H1 (cell line): ENCODE measurements around the gene MUC2. TPM values are rescaled to one million over a fixed set of nuclear protein-coding genes. Genes with fewer than 3 reads are reported as not detected.

Experiments used
- CHD1 ChIP-seq: IDR thresholded peaks from 2 replicates; pipeline ENCODE4 v1.6.1; 2012; ENCODE audit warnings: low read depth, low read length, improper control_type of control experiment
- CREB1 ChIP-seq: IDR thresholded peaks from 2 replicates; pipeline ENCODE4 v1.6.1; 2012; ENCODE audit warnings: inconsistent platforms
- JUN ChIP-seq: IDR thresholded peaks from 2 replicates; pipeline ENCODE4 v1.6.1; 2011; ENCODE audit warnings: low read depth, mild to moderate bottlenecking, improper control_type of control experiment, low read length
- KDM4A ChIP-seq: IDR thresholded peaks from one replicate; pipeline ENCODE4 v1.7.1; 2012; ENCODE audit warnings: low read depth, mild to moderate bottlenecking, moderate library complexity, low read length, inconsistent platforms; ENCODE audit not compliant: severe bottlenecking
- RAD21 ChIP-seq, 2 experiments: IDR thresholded peaks in 1 of 2; conservative IDR thresholded peaks in 1 of 2; 2 replicates each; pipeline ENCODE4 v1.6.1; 2011; ENCODE audit warnings: low read depth in 2 of 2, low read length in 2 of 2, improper control_type of control experiment in 1 of 2, inconsistent platforms in 1 of 2, mild to moderate bottlenecking in 1 of 2, moderate library complexity in 1 of 2
- SIN3A ChIP-seq, 2 experiments: IDR thresholded peaks in 1 of 2; conservative IDR thresholded peaks in 1 of 2; 2 replicates each; pipeline ENCODE4 v1.6.1; 2011 to 2012; ENCODE audit warnings: low read length in 2 of 2, improper control_type of control experiment in 1 of 2, low read depth in 1 of 2, mild to moderate bottlenecking in 1 of 2
- SIX5 ChIP-seq: IDR thresholded peaks from 2 replicates; pipeline ENCODE4 v1.6.1; 2011; ENCODE audit warnings: mild to moderate bottlenecking, low read depth, low read length
- SRF ChIP-seq: IDR thresholded peaks from 2 replicates; pipeline ENCODE4 v1.6.1; 2011; ENCODE audit warnings: mild to moderate bottlenecking, low read depth, low read length, moderate library complexity
- ZNF274 ChIP-seq: IDR thresholded peaks from 2 replicates; pipeline ENCODE4 v1.7.0; 2012; ENCODE audit warnings: low read length, borderline replicate concordance; ENCODE audit errors: extremely low read depth
- polyA plus RNA-seq, 7 experiments: library from polyadenylated mRNA; depleted of rRNA in 3 of 7; stranded (reverse) in 5 of 7; unstranded in 2 of 7; fragments of >200 nt in 5 of 7; fragments of 200-250 nt in 2 of 7; gene quantifications; 1 replicate in 5 of 7; 2 replicates in 1 of 7; 4 replicates in 1 of 7; pipeline versions ENCODE4 v1.2.1 to v1.2.3, GENCODE V29; 2011 to 2013; ENCODE audit warnings: missing spikeins in 2 of 7, mixed read lengths in 2 of 7
- total RNA-seq: library from RNA; stranded (reverse); fragmentation: NEBNext Ultra II Directional; extraction: Animal tissue kit (Norgen Biotek cat#: 25700); gene quantifications from 2 replicates; pipeline ENCODE4 v1.2.1, GENCODE V29; 2021
- TF ChIP-seq, protein P1 (sequence below): fragments of 300-600 bp; sonication (generic); IDR thresholded peaks from 2 replicates; pipeline ENCODE4 v1.7.1; 2012; ENCODE audit warnings: low read length, moderate library complexity, mild to moderate bottlenecking, inconsistent platforms; ENCODE audit not compliant: insufficient replicate concordance

The MUC2 gene
- total and polyA plus RNA-seq, 2 of the 8 experiments (the other 6 are each of a cell fraction or from before 2014, with no cell fraction given): not detected

- TF ChIP-seq, protein P1, sequence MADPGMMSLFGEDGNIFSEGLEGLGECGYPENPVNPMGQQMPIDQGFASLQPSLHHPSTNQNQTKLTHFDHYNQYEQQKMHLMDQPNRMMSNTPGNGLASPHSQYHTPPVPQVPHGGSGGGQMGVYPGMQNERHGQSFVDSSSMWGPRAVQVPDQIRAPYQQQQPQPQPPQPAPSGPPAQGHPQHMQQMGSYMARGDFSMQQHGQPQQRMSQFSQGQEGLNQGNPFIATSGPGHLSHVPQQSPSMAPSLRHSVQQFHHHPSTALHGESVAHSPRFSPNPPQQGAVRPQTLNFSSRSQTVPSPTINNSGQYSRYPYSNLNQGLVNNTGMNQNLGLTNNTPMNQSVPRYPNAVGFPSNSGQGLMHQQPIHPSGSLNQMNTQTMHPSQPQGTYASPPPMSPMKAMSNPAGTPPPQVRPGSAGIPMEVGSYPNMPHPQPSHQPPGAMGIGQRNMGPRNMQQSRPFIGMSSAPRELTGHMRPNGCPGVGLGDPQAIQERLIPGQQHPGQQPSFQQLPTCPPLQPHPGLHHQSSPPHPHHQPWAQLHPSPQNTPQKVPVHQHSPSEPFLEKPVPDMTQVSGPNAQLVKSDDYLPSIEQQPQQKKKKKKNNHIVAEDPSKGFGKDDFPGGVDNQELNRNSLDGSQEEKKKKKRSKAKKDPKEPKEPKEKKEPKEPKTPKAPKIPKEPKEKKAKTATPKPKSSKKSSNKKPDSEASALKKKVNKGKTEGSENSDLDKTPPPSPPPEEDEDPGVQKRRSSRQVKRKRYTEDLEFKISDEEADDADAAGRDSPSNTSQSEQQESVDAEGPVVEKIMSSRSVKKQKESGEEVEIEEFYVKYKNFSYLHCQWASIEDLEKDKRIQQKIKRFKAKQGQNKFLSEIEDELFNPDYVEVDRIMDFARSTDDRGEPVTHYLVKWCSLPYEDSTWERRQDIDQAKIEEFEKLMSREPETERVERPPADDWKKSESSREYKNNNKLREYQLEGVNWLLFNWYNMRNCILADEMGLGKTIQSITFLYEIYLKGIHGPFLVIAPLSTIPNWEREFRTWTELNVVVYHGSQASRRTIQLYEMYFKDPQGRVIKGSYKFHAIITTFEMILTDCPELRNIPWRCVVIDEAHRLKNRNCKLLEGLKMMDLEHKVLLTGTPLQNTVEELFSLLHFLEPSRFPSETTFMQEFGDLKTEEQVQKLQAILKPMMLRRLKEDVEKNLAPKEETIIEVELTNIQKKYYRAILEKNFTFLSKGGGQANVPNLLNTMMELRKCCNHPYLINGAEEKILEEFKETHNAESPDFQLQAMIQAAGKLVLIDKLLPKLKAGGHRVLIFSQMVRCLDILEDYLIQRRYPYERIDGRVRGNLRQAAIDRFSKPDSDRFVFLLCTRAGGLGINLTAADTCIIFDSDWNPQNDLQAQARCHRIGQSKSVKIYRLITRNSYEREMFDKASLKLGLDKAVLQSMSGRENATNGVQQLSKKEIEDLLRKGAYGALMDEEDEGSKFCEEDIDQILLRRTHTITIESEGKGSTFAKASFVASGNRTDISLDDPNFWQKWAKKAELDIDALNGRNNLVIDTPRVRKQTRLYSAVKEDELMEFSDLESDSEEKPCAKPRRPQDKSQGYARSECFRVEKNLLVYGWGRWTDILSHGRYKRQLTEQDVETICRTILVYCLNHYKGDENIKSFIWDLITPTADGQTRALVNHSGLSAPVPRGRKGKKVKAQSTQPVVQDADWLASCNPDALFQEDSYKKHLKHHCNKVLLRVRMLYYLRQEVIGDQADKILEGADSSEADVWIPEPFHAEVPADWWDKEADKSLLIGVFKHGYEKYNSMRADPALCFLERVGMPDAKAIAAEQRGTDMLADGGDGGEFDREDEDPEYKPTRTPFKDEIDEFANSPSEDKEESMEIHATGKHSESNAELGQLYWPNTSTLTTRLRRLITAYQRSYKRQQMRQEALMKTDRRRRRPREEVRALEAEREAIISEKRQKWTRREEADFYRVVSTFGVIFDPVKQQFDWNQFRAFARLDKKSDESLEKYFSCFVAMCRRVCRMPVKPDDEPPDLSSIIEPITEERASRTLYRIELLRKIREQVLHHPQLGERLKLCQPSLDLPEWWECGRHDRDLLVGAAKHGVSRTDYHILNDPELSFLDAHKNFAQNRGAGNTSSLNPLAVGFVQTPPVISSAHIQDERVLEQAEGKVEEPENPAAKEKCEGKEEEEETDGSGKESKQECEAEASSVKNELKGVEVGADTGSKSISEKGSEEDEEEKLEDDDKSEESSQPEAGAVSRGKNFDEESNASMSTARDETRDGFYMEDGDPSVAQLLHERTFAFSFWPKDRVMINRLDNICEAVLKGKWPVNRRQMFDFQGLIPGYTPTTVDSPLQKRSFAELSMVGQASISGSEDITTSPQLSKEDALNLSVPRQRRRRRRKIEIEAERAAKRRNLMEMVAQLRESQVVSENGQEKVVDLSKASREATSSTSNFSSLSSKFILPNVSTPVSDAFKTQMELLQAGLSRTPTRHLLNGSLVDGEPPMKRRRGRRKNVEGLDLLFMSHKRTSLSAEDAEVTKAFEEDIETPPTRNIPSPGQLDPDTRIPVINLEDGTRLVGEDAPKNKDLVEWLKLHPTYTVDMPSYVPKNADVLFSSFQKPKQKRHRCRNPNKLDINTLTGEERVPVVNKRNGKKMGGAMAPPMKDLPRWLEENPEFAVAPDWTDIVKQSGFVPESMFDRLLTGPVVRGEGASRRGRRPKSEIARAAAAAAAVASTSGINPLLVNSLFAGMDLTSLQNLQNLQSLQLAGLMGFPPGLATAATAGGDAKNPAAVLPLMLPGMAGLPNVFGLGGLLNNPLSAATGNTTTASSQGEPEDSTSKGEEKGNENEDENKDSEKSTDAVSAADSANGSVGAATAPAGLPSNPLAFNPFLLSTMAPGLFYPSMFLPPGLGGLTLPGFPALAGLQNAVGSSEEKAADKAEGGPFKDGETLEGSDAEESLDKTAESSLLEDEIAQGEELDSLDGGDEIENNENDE: no peak
- TF ChIP-seq RAD21 (IDR thresholded peaks at IDR 0.05 in 1 of 2, conservative IDR thresholded peaks at IDR 0.05 in 1 of 2; ENCODE audit: low read depth in 2 of 2, low read length in 2 of 2) (peak; percentile 11 to 33; a peak in 3 of 4 replicates), JUN (no peak), CREB1 (no peak), SIX5 (no peak), KDM4A (no peak), CHD1 (no peak), SIN3A (conservative IDR thresholded peaks at IDR 0.05 in 1 of 2, IDR thresholded peaks at IDR 0.05 in 1 of 2; ENCODE audit: low read depth in 1 of 2, low read length in 2 of 2) (no peak), SRF (no peak), ZNF274 (no peak)
These were observed 45.0 kb upstream of the MUC2 start (continued) for GRCh38 chr11:1029654-1030053.
